ENCODE results near the gene FABP3.
"Not testable (repeated sequence)": the region's sequence is repeated elsewhere in the genome, so short reads cannot be mapped to it uniquely, and the experiment has no call there.

FABP3 gene

GRCh38 chr1:31394584-31395193, 21.8 kb upstream of the FABP3 start:
- TF ChIP-seq CTCF (IDR thresholded peaks at IDR 0.05; ENCODE audit: control extremely low read depth, extremely low read depth, low read depth, missing control alignments) = peak; percentile 93
- POLR2A ChIA-PET = no interaction called here
- CTCF ChIA-PET = interaction anchor here (0.7 to 5.5 kb wide), 45 partner anchors 8 to 418 kb away, joined by 3 to 95 read pairs (median 4); partner anchors contain the start of genes FABP3 and SERINC2
- peak; percentile 88 for DNase-seq (ENCODE audit: extremely low spot score)

- POLR2A ChIA-PET = interaction anchor here (0.6 kb wide), 1 partner anchor 34 kb away, joined by 5 read pairs; no protein-coding TSS in a partner anchor
- TF ChIP-seq CTCF (IDR thresholded peaks at IDR 0.05; ENCODE audit: control extremely low read depth, extremely low read depth, low read depth, missing control alignments) = no peak
- no peak for DNase-seq (ENCODE audit: extremely low spot score)
- CTCF ChIA-PET = interaction anchor here (1.2 to 5.5 kb wide), 10 partner anchors 9 to 229 kb away, joined by 3 to 95 read pairs (median 18); partner anchors contain the start of genes FABP3 and SERINC2
Observed at GRCh38 chr1:31393463-31393862, 20.6 kb upstream of the FABP3 start.

DNA sequence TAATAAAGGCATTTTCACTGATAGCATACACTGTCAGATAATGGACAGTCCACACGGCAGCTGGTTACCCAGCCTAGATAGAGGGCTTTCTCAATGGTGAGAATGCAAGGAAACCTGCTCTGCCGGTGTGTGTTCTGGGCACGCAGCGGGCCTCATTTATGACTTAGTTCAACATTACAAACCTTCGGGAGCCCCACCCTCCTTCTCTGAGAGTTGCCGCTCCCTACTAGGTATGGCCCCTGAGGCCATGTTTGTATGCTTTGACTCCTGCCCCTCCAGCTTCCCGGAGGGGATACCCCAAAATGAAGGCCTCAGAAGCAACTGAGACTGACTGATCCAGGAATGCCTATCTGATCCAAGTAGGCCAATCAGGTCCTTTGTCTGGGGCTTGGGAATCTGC, 17.2 kb upstream of the FABP3 start:
- ChIA-PET CTCF (interaction anchor here (1.0 to 2.9 kb wide), 4 partner anchors 10 to 159 kb away, joined by 3 to 11 read pairs (median 4); no protein-coding TSS in a partner anchor), POLR2A (no interaction called here)
- no peak for TF ChIP-seq CTCF (IDR thresholded peaks at IDR 0.05; ENCODE audit: control extremely low read depth, extremely low read depth, low read depth, missing control alignments)
- DNase-seq (ENCODE audit: extremely low spot score) = no peak

DNA sequence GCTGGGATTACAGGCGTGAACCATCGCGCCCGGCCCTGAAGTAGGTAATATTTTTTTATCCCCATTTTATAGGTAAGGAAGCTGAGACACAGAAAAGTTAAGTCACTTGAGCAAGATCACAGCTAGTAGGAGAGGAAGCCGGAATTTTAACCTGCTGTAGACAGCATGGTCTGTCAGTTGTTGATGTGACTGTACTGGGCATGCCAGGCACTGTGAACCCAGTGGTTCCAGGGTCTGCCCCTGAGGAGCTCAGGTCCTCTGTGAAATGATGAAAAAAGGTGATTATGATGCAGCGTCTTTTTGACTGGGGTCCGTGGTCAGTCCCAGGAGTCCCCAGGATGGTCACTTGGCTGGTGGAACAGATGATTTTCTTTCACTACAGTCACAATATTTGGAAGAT, 16.7 kb upstream of the FABP3 start:
- TF ChIP-seq CTCF (IDR thresholded peaks at IDR 0.05; ENCODE audit: control extremely low read depth, extremely low read depth, low read depth, missing control alignments) = no peak
- no peak for DNase-seq (ENCODE audit: extremely low spot score)
- ChIA-PET CTCF (interaction anchor here (1.2 to 2.9 kb wide), 3 partner anchors 11 to 160 kb away, joined by 3 to 11 read pairs (median 8); no protein-coding TSS in a partner anchor), POLR2A (no interaction called here)

DNA sequence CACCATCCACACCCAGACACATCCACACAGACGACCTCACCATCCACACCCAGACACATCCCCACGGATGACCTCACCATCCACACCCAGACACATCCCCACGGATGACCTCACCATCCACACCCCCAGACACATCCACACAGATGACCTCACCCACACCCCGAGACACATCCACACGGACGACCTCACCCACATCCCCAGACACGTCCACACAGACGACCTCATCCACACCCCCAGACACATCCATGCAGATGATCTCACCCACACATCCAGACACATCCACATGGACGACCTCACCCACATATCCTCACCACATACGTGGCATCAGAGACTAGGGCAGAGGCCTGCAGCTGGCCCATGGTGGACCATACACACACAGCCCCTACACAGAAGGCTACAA, 14.7 kb upstream of the FABP3 start:
- POLR2A ChIA-PET = no interaction called here
- CTCF ChIA-PET = no interaction called here
- no peak for DNase-seq (ENCODE audit: extremely low spot score)
- no peak for TF ChIP-seq CTCF (IDR thresholded peaks at IDR 0.05; ENCODE audit: control extremely low read depth, extremely low read depth, low read depth, missing control alignments)

DNA sequence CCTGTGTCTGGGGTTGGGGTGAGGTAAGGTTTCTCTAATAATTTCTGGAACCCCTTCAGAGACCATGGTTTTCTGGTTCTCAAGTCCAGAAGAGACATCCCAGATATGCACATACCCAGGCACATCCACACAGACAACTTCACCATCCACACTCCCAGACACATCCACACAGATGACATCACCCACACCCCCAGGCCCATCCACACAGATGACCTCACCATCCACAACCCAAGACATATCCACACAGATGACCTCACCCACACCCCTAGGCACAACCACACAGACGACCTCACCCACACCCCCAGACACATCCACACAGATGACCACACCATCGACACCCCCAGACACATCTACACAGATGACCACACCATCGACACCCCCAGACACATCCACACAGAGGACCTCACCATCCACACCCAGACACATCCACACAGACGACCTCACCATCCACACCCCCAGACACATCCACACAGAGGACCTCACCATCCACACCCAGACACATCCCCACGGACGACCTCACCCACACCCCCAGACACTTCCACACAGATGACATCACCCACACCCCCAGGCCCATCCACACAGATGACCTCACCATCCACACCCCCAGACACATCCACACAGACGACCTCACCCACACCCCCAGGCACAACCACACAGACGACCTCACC, 13.8 kb upstream of the FABP3 start:
- CTCF ChIA-PET = interaction anchor here (1.2 kb wide), 1 partner anchor 8 kb away, joined by 6 read pairs; no protein-coding TSS in a partner anchor
- POLR2A ChIA-PET; DNase-seq (ENCODE audit: extremely low spot score): not testable (repeated sequence)

DNA sequence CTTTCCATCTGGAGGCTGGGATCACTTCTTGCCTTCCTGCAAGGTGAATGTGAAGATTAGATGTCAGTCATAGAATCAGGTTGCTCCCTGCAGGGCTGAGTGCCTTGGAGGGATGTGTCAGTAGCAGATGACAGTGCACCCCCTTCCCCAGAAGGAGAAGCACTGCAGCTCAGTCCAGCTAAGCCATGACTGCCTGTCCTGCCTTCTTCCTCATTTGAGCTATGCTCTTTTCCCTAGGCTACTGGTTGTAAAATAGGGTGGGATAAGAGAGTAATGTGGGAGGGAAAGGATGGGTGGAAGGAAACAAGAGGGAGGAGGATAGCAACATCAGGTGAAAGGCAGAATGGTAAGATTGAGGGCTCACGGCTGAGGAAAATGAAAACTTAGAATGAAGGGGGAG, 11.1 kb upstream of the FABP3 start:
- DNase-seq (ENCODE audit: extremely low spot score) = no peak
- POLR2A ChIA-PET = no interaction called here
- TF ChIP-seq CTCF (IDR thresholded peaks at IDR 0.05; ENCODE audit: control extremely low read depth, extremely low read depth, low read depth, missing control alignments) = no peak
- CTCF ChIA-PET = interaction anchor here (0.8 to 2.4 kb wide), 4 partner anchors 10 to 165 kb away, joined by 3 to 24 read pairs (median 4); no protein-coding TSS in a partner anchor
